IPS-11a (cell line): Measurements from ENCODE around the gene REPS2.
A peak's percentile ranks its signal among the peaks of the same experiment; 100 is the strongest.

Source experiments
- H3K4me3 ChIP-seq: one replicate; pipeline ENCODE4 v1.5.1; 2013; ENCODE audit warnings: low read depth, low read length, control low read depth

REPS2 gene

GRCh38 chrX:16946361-16946964 is at the start of gene REPS2:
TSS of gene REPS2 (plus strand) at chrX:16946658. CDS start at chrX:16946862, 204 bp downstream.
- H3K4me3 ChIP-seq, result peak within 1 kb of the TSS; percentile 39

- H3K4me3 ChIP-seq, result no peak overlapping the region
Measured at GRCh38 chrX:16897445-16897844, 49.0 kb upstream of the REPS2 start.

GRCh38 chrX:16903274-16904022 is 43.0 kb upstream of the REPS2 start:
- H3K4me3 ChIP-seq, result no peak overlapping the region

GRCh38 chrX:16910376-16910775 is 36.1 kb upstream of the REPS2 start:
- H3K4me3 ChIP-seq, result no peak overlapping the region

GRCh38 chrX:16914058-16914457 is 32.4 kb upstream of the REPS2 start:
- H3K4me3 ChIP-seq, result no peak overlapping the region

- H3K4me3 ChIP-seq, result no peak overlapping the region
Measured at GRCh38 chrX:16916561-16916960, 29.9 kb upstream of the REPS2 start.

- no peak overlapping the region for H3K4me3 ChIP-seq
Measured at GRCh38 chrX:16917120-16917519, 29.3 kb upstream of the REPS2 start.

GRCh38 chrX:16918979-16919378 is 27.5 kb upstream of the REPS2 start:
- H3K4me3 ChIP-seq, result no peak overlapping the region

- no peak overlapping the region for H3K4me3 ChIP-seq
Measured at GRCh38 chrX:16920075-16920474, 26.4 kb upstream of the REPS2 start.

- H3K4me3 ChIP-seq, result no peak overlapping the region
Measured at GRCh38 chrX:16923157-16923556, 23.3 kb upstream of the REPS2 start.

- H3K4me3 ChIP-seq, result no peak overlapping the region
Measured at GRCh38 chrX:16924631-16925480, 21.6 kb upstream of the REPS2 start.

- H3K4me3 ChIP-seq, result no peak overlapping the region
Measured at GRCh38 chrX:16930392-16930791, 16.1 kb upstream of the REPS2 start.

- no peak overlapping the region for H3K4me3 ChIP-seq
Measured at GRCh38 chrX:16931371-16931770, 15.1 kb upstream of the REPS2 start.

- no peak overlapping the region for H3K4me3 ChIP-seq
Measured at GRCh38 chrX:16931855-16932575, 14.4 kb upstream of the REPS2 start.

GRCh38 chrX:16934185-16934584 is 12.3 kb upstream of the REPS2 start:
- no peak overlapping the region for H3K4me3 ChIP-seq

GRCh38 chrX:16946971-16947562 is 609 bp downstream of the REPS2 start:
- H3K4me3 ChIP-seq, result peak overlapping the region; percentile 39

GRCh38 chrX:16950423-16950822 is 4.0 kb downstream of the REPS2 start:
- no peak overlapping the region for H3K4me3 ChIP-seq

- no peak overlapping the region for H3K4me3 ChIP-seq
Measured at GRCh38 chrX:16953606-16954211, 7.3 kb downstream of the REPS2 start.

- no peak overlapping the region for H3K4me3 ChIP-seq
Measured at GRCh38 chrX:16957751-16958150, 11.3 kb downstream of the REPS2 start.

- no peak overlapping the region for H3K4me3 ChIP-seq
Measured at GRCh38 chrX:16958356-16958755, 11.9 kb downstream of the REPS2 start.
